Measurements from ENCODE around the gene HEPN1.

HEPN1 gene

GRCh38 chr11:124886476-124886875 lies 32.6 kb upstream of the HEPN1 start:
- DNase-seq: no peak

GRCh38 chr11:124886978-124887666 lies 31.9 kb upstream of the HEPN1 start:
- no peak for DNase-seq

GRCh38 chr11:124887667-124888013 lies 31.4 kb upstream of the HEPN1 start:
- no peak for DNase-seq

GRCh38 chr11:124889191-124890091 lies 29.6 kb upstream of the HEPN1 start:
- DNase-seq: no peak

GRCh38 chr11:124890151-124890550 lies 28.9 kb upstream of the HEPN1 start:
- DNase-seq: no peak

GRCh38 chr11:124890683-124891372 lies 28.2 kb upstream of the HEPN1 start:
- no peak for DNase-seq

- DNase-seq: no peak
Measured at GRCh38 chr11:124891373-124891861, 27.6 kb upstream of the HEPN1 start.

GRCh38 chr11:124892146-124892545 lies 26.9 kb upstream of the HEPN1 start:
- DNase-seq: no peak

GRCh38 chr11:124892750-124893454 lies 26.1 kb upstream of the HEPN1 start:
- DNase-seq: no peak

- DNase-seq: no peak
Measured at GRCh38 chr11:124893781-124894401, 25.2 kb upstream of the HEPN1 start.

- no peak for DNase-seq
Measured at GRCh38 chr11:124894606-124895430, 24.2 kb upstream of the HEPN1 start.

- no peak for DNase-seq
Measured at GRCh38 chr11:124895471-124895971, 23.5 kb upstream of the HEPN1 start.

- DNase-seq: no peak
Measured at GRCh38 chr11:124896071-124896750, 22.8 kb upstream of the HEPN1 start.

GRCh38 chr11:124896821-124897391 lies 22.1 kb upstream of the HEPN1 start:
- no peak for DNase-seq

- no peak for DNase-seq
Measured at GRCh38 chr11:124897674-124898262, 21.3 kb upstream of the HEPN1 start, which contains the start of gene ROBO4. TSS of gene ROBO4 (minus strand) at chr11:124897865. CDS start at chr11:124897795, 70 bp downstream.

- no peak for DNase-seq
Measured at GRCh38 chr11:124898263-124898680, 20.8 kb upstream of the HEPN1 start.

GRCh38 chr11:124898711-124899110 lies 20.3 kb upstream of the HEPN1 start:
- no peak for DNase-seq

GRCh38 chr11:124899383-124900145 lies 19.5 kb upstream of the HEPN1 start:
- no peak for DNase-seq

- DNase-seq: no peak
Measured at GRCh38 chr11:124900464-124900863, 18.6 kb upstream of the HEPN1 start.

Measured in NCI-H2029 treated with DMSO at 0.1 percent for 48 hours (cell line).